GM18507 (cell line): Measurements from ENCODE around the gene SMCHD1.
"Not testable (repeated sequence)": the region's sequence is repeated elsewhere in the genome, so short reads cannot be mapped to it uniquely, and the experiment has no call there.

Experiments
- DNase-seq: peaks from one replicate; pipeline ENCODE4 v3.0.0; 2011; ENCODE audit warnings: low read depth; ENCODE audit not compliant: insufficient read length; ENCODE audit errors: extremely low spot score
- FAIRE-seq: peaks from 2 replicates; lab custom pipeline; 2011; peaks lifted over from hg19 to GRCh38; lab: Jason Lieb, UNC

SMCHD1 gene

GRCh38 chr18:2656237-2656980, 883 bp downstream of the SMCHD1 start:
- DNase-seq = no peak
- peak; percentile 73 for FAIRE-seq

- DNase-seq = no peak
- no peak for FAIRE-seq
Measured at GRCh38 chr18:2656981-2657512, 1.5 kb downstream of the SMCHD1 start.

- DNase-seq = no peak
- FAIRE-seq = peak; percentile 71
Measured at GRCh38 chr18:2657788-2658458, 2.4 kb downstream of the SMCHD1 start.

GRCh38 chr18:2660849-2661248, 5.3 kb downstream of the SMCHD1 start:
- not testable (repeated sequence) for DNase-seq, FAIRE-seq

- FAIRE-seq, DNase-seq: not testable (repeated sequence)
Measured at GRCh38 chr18:2662288-2662687, 6.8 kb downstream of the SMCHD1 start.

GRCh38 chr18:2662990-2663389, 7.5 kb downstream of the SMCHD1 start:
- DNase-seq (no peak), FAIRE-seq (no peak)

GRCh38 chr18:2672410-2672809, 16.9 kb downstream of the SMCHD1 start:
- FAIRE-seq (no peak), DNase-seq (no peak)

- no peak for DNase-seq
- no peak for FAIRE-seq
Measured at GRCh38 chr18:2672872-2673271, 17.3 kb downstream of the SMCHD1 start.

- FAIRE-seq, DNase-seq: not testable (repeated sequence)
Measured at GRCh38 chr18:2678933-2679332, 23.4 kb downstream of the SMCHD1 start.

GRCh38 chr18:2680216-2680792, 24.8 kb downstream of the SMCHD1 start:
- FAIRE-seq = peak; percentile 56
- no peak for DNase-seq

GRCh38 chr18:2681993-2682603, 26.6 kb downstream of the SMCHD1 start:
- FAIRE-seq = peak; percentile 24

GRCh38 chr18:2683055-2683454, 27.5 kb downstream of the SMCHD1 start:
- DNase-seq (no peak), FAIRE-seq (no peak)

More at GRCh38 chr18:2681993-2682603, 26.6 kb downstream of the SMCHD1 start:
- DNase-seq = no peak

- no peak for DNase-seq
- FAIRE-seq = peak; percentile 46
Measured at GRCh38 chr18:2686349-2686968, 30.9 kb downstream of the SMCHD1 start.

GRCh38 chr18:2687390-2688001, 32.0 kb downstream of the SMCHD1 start:
- FAIRE-seq = peak; percentile 86
- no peak for DNase-seq

- DNase-seq (no peak), FAIRE-seq (no peak)
Measured at GRCh38 chr18:2692508-2692907, 37.0 kb downstream of the SMCHD1 start.

GRCh38 chr18:2697184-2697583, 41.7 kb downstream of the SMCHD1 start:
- FAIRE-seq (no peak), DNase-seq (no peak)

- FAIRE-seq (no peak), DNase-seq (no peak)
Measured at GRCh38 chr18:2699001-2699400, 43.5 kb downstream of the SMCHD1 start.

- FAIRE-seq (no peak), DNase-seq (no peak)
Measured at GRCh38 chr18:2704541-2704940, 49.0 kb downstream of the SMCHD1 start.

- DNase-seq (no peak), FAIRE-seq (no peak)
Measured at GRCh38 chr18:2706903-2707302, 51.4 kb downstream of the SMCHD1 start.
